ENCODE data around the gene NPAS3.

The NPAS3 gene

GRCh38 chr14:33602396-33602795 is 663.7 kb downstream of the NPAS3 start:
- no peak for DNase-seq

DNA sequence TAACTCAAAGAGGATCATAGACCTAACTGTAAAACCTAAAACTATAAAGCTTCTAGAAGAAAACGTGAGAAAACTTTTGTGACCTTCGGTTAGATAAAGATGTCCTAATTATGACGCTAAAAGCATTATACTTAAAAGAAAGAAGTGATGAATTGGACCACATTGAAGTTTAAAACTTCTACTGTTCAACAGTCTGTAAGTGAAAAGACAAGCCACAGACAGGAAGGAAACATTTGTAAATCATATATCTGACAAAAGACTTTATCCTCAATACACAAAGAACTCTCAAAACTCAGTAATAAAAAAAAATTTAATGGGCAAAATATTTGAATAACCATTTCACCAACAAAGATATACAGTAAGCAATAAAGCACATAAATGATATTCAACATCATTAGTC is 667.9 kb downstream of the NPAS3 start:
- DNase-seq = no peak

- no peak for DNase-seq
These were observed 670.9 kb downstream of the NPAS3 start for GRCh38 chr14:33609582-33609981.

DNA sequence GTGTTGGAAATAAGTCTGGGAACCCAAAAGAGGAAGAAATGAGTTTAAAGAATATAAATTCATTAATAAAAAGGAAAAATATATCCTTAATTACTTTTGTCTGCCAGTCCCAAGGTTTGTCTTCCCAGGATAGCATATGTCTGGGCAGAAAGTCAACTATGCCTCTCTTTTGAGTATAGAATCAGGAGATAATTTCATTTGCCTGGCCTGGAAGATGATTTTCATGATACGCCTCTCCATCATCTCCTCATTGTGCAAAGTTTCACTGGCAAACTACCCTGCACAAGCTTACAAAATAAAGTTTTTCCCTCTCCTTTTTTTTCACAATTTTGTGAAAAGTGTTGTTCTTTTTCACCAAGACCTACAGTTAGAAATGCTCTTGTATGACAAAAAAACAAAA is 671.4 kb downstream of the NPAS3 start:
- no peak for DNase-seq

- DNase-seq = no peak
These were observed 672.9 kb downstream of the NPAS3 start for GRCh38 chr14:33611405-33612196.

GRCh38 chr14:33612197-33612505 is 673.5 kb downstream of the NPAS3 start:
- no peak for DNase-seq

GRCh38 chr14:33617154-33617553 is 678.5 kb downstream of the NPAS3 start:
- DNase-seq = no peak

DNA sequence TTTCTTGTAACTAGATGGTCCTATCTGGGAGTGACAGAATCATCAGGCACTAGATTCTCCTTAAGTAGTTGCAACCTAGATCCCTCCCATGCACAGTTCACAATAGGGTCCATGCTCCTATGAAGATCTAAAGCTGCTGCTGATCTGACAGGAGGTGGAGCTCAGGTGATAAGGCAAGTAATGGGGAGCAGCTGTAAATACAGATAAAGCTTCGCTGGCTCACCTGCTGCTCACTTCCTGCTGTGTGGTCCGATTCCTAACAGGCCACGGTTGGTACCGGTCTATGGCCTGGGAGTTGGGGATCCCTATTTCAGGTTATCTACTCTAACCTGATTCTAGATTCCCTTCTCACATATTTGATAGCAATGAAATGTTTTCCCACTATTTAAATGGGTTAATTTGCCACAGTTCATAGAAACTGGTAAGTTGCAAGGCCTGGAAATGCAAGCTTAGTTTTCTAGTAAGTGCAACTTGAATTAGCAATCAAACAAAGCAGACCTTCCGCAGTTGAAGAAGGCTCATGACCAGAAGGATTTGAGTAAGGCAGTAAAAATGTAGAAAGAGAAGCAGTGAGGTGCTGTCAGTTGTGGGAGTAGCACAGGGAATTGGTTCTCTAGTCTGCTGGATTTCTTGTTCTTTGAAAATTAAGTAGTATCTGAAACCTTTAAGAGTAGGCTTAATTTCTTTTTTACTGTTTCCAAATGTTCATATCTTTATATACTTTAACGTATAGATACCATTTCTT is 679.9 kb downstream of the NPAS3 start:
- no peak for DNase-seq

DNA sequence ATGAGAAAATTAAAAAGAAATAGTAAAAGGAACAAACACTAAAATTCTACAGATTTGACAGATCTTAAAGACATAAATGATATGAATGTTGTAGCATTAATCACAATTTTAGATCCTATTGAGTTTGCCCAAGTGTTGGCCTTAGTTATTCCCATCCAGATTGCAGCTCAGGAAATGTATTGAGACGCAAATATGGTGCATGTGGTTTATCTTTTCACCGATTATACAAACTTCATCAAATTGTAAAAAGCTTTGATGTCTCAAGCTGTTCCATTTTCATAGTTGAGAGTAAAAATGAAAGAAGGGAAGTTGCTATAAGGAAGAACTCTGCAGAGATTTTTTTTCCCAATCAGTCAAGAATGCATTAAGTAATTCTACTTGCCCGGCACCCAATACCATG is 683.8 kb downstream of the NPAS3 start:
- no peak for DNase-seq

- no peak for DNase-seq
These were observed 691.1 kb downstream of the NPAS3 start for GRCh38 chr14:33629792-33630191.

- no peak for DNase-seq
These were observed 692.3 kb downstream of the NPAS3 start for GRCh38 chr14:33631021-33631420.

DNA sequence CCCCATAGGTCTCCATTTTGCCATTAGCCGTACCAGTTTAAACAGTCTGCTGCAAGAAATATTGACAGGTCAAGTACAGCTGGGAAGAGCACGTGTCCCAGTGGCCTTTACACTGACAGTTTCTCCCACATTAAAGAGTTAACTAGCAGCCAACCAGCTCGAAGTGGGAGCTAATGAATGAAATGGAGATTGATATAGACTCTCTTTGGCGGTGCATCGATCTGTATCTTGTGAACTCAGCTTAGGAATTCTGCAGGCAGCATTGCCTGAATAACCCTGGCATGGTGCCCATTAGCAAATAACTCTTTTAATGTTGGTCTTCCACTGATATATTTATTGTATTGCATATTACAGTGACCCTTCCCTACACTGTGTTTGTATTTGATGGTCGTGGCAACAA is 692.8 kb downstream of the NPAS3 start:
- DNase-seq = no peak

GRCh38 chr14:33634631-33635030 is 696.0 kb downstream of the NPAS3 start:
- no peak for DNase-seq

GRCh38 chr14:33636716-33637115 is 698.0 kb downstream of the NPAS3 start:
- no peak for DNase-seq

- no peak for DNase-seq
These were observed 703.4 kb downstream of the NPAS3 start for GRCh38 chr14:33642080-33642479.

DNA sequence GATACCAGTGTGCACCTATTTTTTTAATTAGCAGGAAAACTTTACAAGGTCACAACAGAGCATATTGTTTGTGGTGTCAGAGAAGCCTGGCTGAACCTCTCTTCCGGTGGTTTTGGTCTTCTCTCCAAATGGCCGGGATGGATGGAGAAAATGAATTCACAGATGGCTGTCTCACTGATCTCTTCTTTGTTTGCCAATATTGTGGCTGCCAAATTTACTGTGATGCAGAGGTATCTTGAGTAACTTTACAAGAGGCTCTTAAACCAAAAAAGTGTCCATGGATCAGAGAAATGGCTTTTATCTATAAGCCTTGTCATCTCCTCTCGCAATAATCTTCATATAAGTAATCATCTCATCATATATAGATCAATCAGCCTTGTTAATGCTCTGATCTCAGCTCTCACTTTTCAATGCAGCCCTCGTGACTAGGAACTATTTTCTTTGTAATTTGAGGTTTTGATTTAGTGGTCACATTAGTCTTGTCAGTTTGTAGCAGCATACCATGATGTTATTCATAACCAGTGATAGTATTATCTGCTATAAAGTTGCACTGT is 704.1 kb downstream of the NPAS3 start:
- no peak for DNase-seq

DNA sequence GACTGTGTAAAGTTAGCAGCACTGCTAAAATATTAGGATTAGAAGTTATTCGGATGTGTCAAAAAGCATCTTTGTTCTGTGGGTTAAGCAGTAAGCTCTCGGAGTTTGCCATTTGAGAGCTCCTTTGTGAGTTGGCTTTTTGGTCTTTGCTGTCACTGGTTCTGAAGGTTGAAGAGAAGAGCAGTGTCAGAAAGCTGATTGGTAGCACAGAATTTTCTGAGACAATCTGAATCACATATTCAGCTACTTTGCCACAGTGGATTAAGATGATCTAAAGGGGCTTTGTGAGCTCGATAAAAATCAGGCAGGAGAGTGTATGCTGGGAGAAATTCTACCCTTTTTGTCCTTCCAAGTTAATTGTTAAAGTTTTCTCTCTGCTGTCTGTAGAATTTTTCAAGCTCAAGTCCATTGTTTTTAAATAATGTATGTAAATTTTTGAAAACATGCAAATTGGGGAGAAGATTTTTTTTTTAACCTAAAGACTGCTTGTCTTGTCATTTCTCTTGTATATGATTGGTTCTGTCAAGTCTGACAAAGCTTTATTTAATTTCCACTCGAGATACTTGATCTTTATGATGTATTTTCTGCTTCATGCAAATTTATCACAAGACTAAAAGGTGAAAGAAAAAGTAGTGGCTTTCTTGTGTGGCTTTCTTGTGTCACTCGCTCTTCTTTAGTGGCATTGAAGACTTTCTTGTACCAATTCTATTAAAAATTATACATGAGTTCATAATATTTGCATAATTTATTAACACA is 704.9 kb downstream of the NPAS3 start:
- no peak for DNase-seq

GRCh38 chr14:33646692-33647260 is 708.1 kb downstream of the NPAS3 start:
- DNase-seq = no peak

GRCh38 chr14:33647385-33647786 is 708.7 kb downstream of the NPAS3 start:
- no peak for DNase-seq

GRCh38 chr14:33650430-33650829 is 711.8 kb downstream of the NPAS3 start:
- no peak for DNase-seq

- no peak for DNase-seq
These were observed 714.1 kb downstream of the NPAS3 start for GRCh38 chr14:33652566-33653307.

DNA sequence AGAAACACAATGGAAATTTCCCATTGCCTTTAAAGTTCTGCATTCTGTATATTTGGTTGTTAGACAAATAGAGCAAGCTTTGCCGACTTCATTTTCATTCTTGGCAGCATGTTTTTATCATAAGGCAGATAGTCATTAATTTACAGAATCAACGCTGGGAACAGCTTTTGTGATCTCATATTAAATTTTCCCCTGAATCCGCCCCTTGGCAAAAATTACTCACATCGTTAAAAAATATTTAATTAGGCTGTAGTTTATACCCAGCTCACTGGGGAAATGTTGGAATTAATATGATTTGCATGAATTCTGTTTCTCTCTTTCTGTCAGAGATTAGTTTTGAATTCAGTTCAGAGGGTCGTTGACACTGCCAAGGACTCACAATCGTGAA is 714.6 kb downstream of the NPAS3 start:
- DNase-seq = no peak

GRCh38 chr14:33655421-33655820 is 716.7 kb downstream of the NPAS3 start:
- no peak for DNase-seq
